Spleen (tissue), 7 donors: ENCODE measurements around the gene GRAMD2A.

ENCODE experiments used
- CTCF ChIP-seq, 11 experiments: fragments of 200-600 bp in 7 of 11; fragments of 450-650 bp in 4 of 11; sonication (generic) in 4 of 11; IDR thresholded peaks in 8 of 11; conservative IDR thresholded peaks in 3 of 11; 1 replicate in 7 of 11; 2 replicates in 4 of 11; pipeline versions ENCODE4 v1.4.0 to v1.8.0; 2016 to 2021; ENCODE audit warnings: antibody characterized with exemption in 11 of 11, inconsistent platforms in 4 of 11, mild to moderate bottlenecking in 1 of 11
- POLR2A ChIP-seq, 3 donors: fragments of 450-650 bp; IDR thresholded peaks; one replicate each; pipeline ENCODE4 v1.5.1; 2017; ENCODE audit warnings: antibody characterized with exemption in 3 of 3, mild to moderate bottlenecking in 1 of 3
- donor health status: DM: no; HTN: no; CAD: no; lungs with moderate emphysema.
- donor health status: DM: no; HTN: no; CAD: no.
- donor health status: DM: no; HTN: no; CAD: no.

GRCh38 chr15:72222393-72222792 is 24.8 kb upstream of the GRAMD2A start:
- TF ChIP-seq CTCF (IDR thresholded peaks at IDR 0.05 in 8 of 11, conservative IDR thresholded peaks at IDR 0.05 in 3 of 11): no peak
- no peak for TF ChIP-seq POLR2A (IDR thresholded peaks at IDR 0.05)
